IMR-90 (cell line): ENCODE results near the gene C1orf56.

Experiments
- BHLHE40 ChIP-seq: fragments of 150-350 bp; IDR thresholded peaks from 2 replicates; pipeline ENCODE4 v1.6.1; 2016; ENCODE audit warnings: mild to moderate bottlenecking, low read depth, low read length
- MAZ ChIP-seq: IDR thresholded peaks from 2 replicates; pipeline ENCODE4 v1.6.1; 2012; ENCODE audit warnings: low read depth, mild to moderate bottlenecking, low read length, improper control_type of control experiment, moderate library complexity, borderline replicate concordance
- MXI1 ChIP-seq: IDR thresholded peaks from 2 replicates; pipeline ENCODE4 v1.6.1; 2012; ENCODE audit warnings: low read depth, mild to moderate bottlenecking, low read length, moderate library complexity, borderline replicate concordance
- POLR2A ChIP-seq: IDR thresholded peaks from 2 replicates; pipeline ENCODE4 v1.6.1; 2012; ENCODE audit warnings: mild to moderate bottlenecking, low read depth, low read length
- USF2 ChIP-seq: fragments of 150-350 bp; IDR thresholded peaks from 2 replicates; pipeline ENCODE4 v1.6.1; 2017; ENCODE audit warnings: mild to moderate bottlenecking, antibody characterized with exemption, low read length, low read depth
- TF ChIP-seq, protein P1 (sequence below): conservative IDR thresholded peaks from 2 replicates; pipeline ENCODE4 v1.5.1; 2012; ENCODE audit warnings: mild to moderate bottlenecking, low read depth, low read length, improper control_type of control experiment
- TF ChIP-seq, protein P2 (sequence below): fragments of 150-350 bp; IDR thresholded peaks from 2 replicates; pipeline ENCODE4 v1.6.1; 2016; ENCODE audit warnings: low read depth, mild to moderate bottlenecking, low read length, moderate library complexity, borderline replicate concordance

- TF ChIP-seq, protein P1, sequence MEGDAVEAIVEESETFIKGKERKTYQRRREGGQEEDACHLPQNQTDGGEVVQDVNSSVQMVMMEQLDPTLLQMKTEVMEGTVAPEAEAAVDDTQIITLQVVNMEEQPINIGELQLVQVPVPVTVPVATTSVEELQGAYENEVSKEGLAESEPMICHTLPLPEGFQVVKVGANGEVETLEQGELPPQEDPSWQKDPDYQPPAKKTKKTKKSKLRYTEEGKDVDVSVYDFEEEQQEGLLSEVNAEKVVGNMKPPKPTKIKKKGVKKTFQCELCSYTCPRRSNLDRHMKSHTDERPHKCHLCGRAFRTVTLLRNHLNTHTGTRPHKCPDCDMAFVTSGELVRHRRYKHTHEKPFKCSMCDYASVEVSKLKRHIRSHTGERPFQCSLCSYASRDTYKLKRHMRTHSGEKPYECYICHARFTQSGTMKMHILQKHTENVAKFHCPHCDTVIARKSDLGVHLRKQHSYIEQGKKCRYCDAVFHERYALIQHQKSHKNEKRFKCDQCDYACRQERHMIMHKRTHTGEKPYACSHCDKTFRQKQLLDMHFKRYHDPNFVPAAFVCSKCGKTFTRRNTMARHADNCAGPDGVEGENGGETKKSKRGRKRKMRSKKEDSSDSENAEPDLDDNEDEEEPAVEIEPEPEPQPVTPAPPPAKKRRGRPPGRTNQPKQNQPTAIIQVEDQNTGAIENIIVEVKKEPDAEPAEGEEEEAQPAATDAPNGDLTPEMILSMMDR = no peak
- TF ChIP-seq USF2 (no peak), MXI1 (no peak), BHLHE40 (no peak), MAZ (no peak), POLR2A (no peak; the same call in 1 of the 2 replicates)
- TF ChIP-seq, protein P2, sequence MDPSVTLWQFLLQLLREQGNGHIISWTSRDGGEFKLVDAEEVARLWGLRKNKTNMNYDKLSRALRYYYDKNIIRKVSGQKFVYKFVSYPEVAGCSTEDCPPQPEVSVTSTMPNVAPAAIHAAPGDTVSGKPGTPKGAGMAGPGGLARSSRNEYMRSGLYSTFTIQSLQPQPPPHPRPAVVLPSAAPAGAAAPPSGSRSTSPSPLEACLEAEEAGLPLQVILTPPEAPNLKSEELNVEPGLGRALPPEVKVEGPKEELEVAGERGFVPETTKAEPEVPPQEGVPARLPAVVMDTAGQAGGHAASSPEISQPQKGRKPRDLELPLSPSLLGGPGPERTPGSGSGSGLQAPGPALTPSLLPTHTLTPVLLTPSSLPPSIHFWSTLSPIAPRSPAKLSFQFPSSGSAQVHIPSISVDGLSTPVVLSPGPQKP = no peak
These were observed 39.7 kb upstream of the C1orf56 start for GRCh38 chr1:151007853-151008243.
